CD14-positive monocyte (primary cell): ENCODE results near the gene ANKRD13B. TPM values are rescaled to one million over a fixed set of nuclear protein-coding genes. Genes with fewer than 3 reads are reported as not detected.
A peak's percentile ranks its signal among the peaks of the same experiment; 100 is the strongest.

ENCODE experiments used
- DNase-seq, 3 donors: peaks; one replicate each; pipeline ENCODE4 v3.0.0-alpha.2; 2011 to 2022
- H2AFZ ChIP-seq: 2 replicates; pipeline ENCODE4 v1.6.0; 2012; ENCODE audit warnings: mild to moderate bottlenecking, low read depth, low read length, inconsistent platforms; ENCODE audit not compliant: insufficient read depth, poor library complexity, severe bottlenecking
- H3K27ac ChIP-seq, 2 donors: 1 replicate in 1 of 2; 2 replicates in 1 of 2; pipeline ENCODE4 v1.5.1; 2012 to 2013; ENCODE audit warnings: low read length in 2 of 2, control low read depth in 1 of 2, inconsistent platforms in 1 of 2, low read depth in 1 of 2, mild to moderate bottlenecking in 1 of 2
- H3K27me3 ChIP-seq, 2 donors: one replicate each; pipeline versions ENCODE4 v1.6.0 to v1.6.1; 2011 to 2013; ENCODE audit warnings: low read length in 2 of 2; ENCODE audit not compliant: control insufficient read depth in 2 of 2, insufficient read depth in 2 of 2
- H3K36me3 ChIP-seq, 2 donors: replicated peaks in 1 of 2; 1 replicate in 1 of 2; 2 replicates in 1 of 2; pipeline versions ENCODE4 v1.5.1 to v1.6.1; 2012 to 2013; ENCODE audit warnings: low read length in 2 of 2, control low read depth in 1 of 2, inconsistent platforms in 1 of 2, mild to moderate bottlenecking in 1 of 2; ENCODE audit not compliant: insufficient read depth in 2 of 2, control insufficient read depth in 1 of 2
- H3K4me1 ChIP-seq, 2 donors: 1 replicate in 1 of 2; 2 replicates in 1 of 2; pipeline versions ENCODE4 v1.5.1 to v1.6.1; 2012 to 2013; ENCODE audit warnings: low read length in 2 of 2, control low read depth in 1 of 2, inconsistent platforms in 1 of 2, mild to moderate bottlenecking in 1 of 2, moderate library complexity in 1 of 2; ENCODE audit not compliant: insufficient read depth in 2 of 2, control insufficient read depth in 1 of 2
- H3K4me2 ChIP-seq: replicated peaks from 2 replicates; pipeline ENCODE3; 2012; ENCODE audit warnings: low read length, moderate library complexity, mild to moderate bottlenecking; ENCODE audit not compliant: poor library complexity, severe bottlenecking; ENCODE audit errors: extremely low read depth
- H3K4me3 ChIP-seq, 3 experiments: fragments of 200-600 bp in 1 of 3; sonication (generic) in 1 of 3; replicated peaks in 1 of 3; 1 replicate in 2 of 3; 2 replicates in 1 of 3; pipeline ENCODE4 v1.5.1; 2011 to 2013; ENCODE audit warnings: low read length in 3 of 3, mild to moderate bottlenecking in 3 of 3, control low read depth in 2 of 3, low read depth in 2 of 3, inconsistent platforms in 1 of 3, moderate library complexity in 1 of 3
- H3K79me2 ChIP-seq: 2 replicates; pipeline ENCODE4 v1.6.0; 2012; ENCODE audit warnings: mild to moderate bottlenecking, control low read depth, inconsistent platforms, low read length, moderate library complexity; ENCODE audit not compliant: insufficient read depth
- H3K9ac ChIP-seq: 2 replicates; pipeline ENCODE4 v1.6.0; 2017; ENCODE audit warnings: low read length, mild to moderate bottlenecking; ENCODE audit not compliant: insufficient read depth, poor library complexity, severe bottlenecking
- H3K9me3 ChIP-seq, 2 donors: replicated peaks in 1 of 2; 1 replicate in 1 of 2; 2 replicates in 1 of 2; pipeline versions ENCODE4 v1.5.1 to v1.6.1; 2012 to 2013; ENCODE audit warnings: low read length in 2 of 2, control low read depth in 1 of 2; ENCODE audit not compliant: control insufficient read depth in 1 of 2, insufficient read depth in 1 of 2
- H4K20me1 ChIP-seq: 2 replicates; pipeline ENCODE4 v1.6.0; 2012; ENCODE audit warnings: mild to moderate bottlenecking, low read length, control low read depth, moderate library complexity; ENCODE audit not compliant: insufficient read depth
- H3K27ac Mint-ChIP-seq, 7 donors: one replicate each; pipeline ENCODE4 v1.8.0; 2020; ENCODE audit warnings: mild to moderate bottlenecking in 7 of 7, mixed read lengths in 7 of 7, moderate library complexity in 6 of 7, inconsistent platforms in 2 of 7
- H3K27me3 Mint-ChIP-seq, 3 donors: one replicate each; pipeline ENCODE4 v1.8.0; 2021 to 2022; ENCODE audit warnings: low read depth in 3 of 3, mild to moderate bottlenecking in 3 of 3, mixed read lengths in 3 of 3, moderate library complexity in 3 of 3, inconsistent platforms in 1 of 3
- H3K36me3 Mint-ChIP-seq, 2 donors: one replicate each; pipeline ENCODE4 v1.8.0; 2020; ENCODE audit warnings: mixed read lengths in 2 of 2, inconsistent platforms in 1 of 2, mild to moderate bottlenecking in 1 of 2
- H3K4me1 Mint-ChIP-seq: one replicate; pipeline ENCODE4 v1.8.0; 2020; ENCODE audit warnings: mild to moderate bottlenecking, mixed read lengths
- H3K4me3 Mint-ChIP-seq, 2 donors: one replicate each; pipeline ENCODE4 v1.8.0; 2020; ENCODE audit warnings: mild to moderate bottlenecking in 2 of 2, mixed read lengths in 2 of 2, moderate library complexity in 1 of 2
- H3K9me3 Mint-ChIP-seq, 7 donors: one replicate each; pipeline ENCODE4 v1.8.0; 2020 to 2022; ENCODE audit warnings: mixed read lengths in 7 of 7, mild to moderate bottlenecking in 6 of 7, moderate library complexity in 6 of 7, inconsistent platforms in 2 of 7
- whole genome bisulfite sequencing: methylation state at CpG from one replicate; pipeline ENCODE4 v1.1.5; 2013; ENCODE audit warnings: missing lambda C conversion rate; ENCODE audit not compliant: insufficient coverage; 5-methylcytosine and 5-hydroxymethylcytosine counted together
- intact Hi-C, 2 donors: fragments of 100-400 bp; cut with micrococcal nuclease; formaldehyde crosslinking; loops; one replicate each; pipeline versions ENCODE4 v1.15.0 to v1.15.1; 2023
- polyA plus RNA-seq, 3 donors: library from polyadenylated mRNA; depleted of rRNA in 1 of 3; unstranded in 2 of 3; stranded (reverse) in 1 of 3; fragments of 300-500 nt in 2 of 3; fragments of >200 nt in 1 of 3; fragmentation: Illumina TruSeq in 2 of 3; gene quantifications; 1 replicate in 2 of 3; 2 replicates in 1 of 3; pipeline ENCODE4 v1.2.3, GENCODE V29; 2012 to 2021
- TF ChIP-seq, protein P1 (sequence below): fragments of 200-600 bp; IDR thresholded peaks from one replicate; pipeline ENCODE4 v1.8.0; 2022; ENCODE audit warnings: antibody characterized with exemption, mild to moderate bottlenecking

The ANKRD13B gene
- polyA plus RNA-seq, 3 donors = 0.37 TPM; not detected in 2

DNA sequence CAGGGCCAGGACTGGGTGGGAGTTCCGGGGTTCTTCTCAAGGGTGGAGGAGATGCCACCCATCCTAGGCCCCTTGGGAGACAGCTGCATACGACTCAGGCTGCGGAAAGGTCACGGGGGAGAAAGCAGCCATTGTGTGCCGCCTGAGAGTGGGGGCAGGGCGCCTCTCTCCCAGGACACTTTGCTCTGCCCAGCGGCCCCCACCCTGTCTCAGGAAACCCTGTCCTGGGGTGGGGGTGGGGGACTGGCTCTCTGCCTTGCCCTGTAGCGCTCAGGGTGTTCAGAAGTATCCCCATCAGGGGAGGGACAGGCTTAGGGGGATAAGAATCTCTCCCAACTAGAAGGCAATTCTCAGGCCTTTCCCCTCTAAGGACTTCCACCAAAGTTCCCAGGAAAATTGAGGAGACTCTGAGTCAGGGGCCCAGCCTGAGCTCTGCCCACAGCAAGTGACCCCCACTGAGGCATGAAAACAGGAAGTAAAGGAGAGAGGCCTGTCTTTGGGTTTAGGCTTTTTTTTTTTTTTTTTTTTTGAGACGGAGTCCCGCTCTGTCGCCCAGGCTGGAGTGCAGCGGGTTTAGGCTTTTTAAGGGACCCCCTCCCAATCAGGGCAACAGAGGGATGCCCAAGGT lies 8.4 kb upstream of the ANKRD13B start:
- Histone ChIP-seq H2AFZ (peak overlapping the region; percentile 69), H3K4me2 (peak overlapping the region; percentile 81), H3K4me3 (peak overlapping the region in 2 of 3 experiments; percentile 13 to 72), H3K36me3 (peaks cover 20 to 33% of the 10 kb centered on the region in 2 donors), H3K4me1 (peaks cover 50% of the 10 kb centered on the region in 2 donors), H3K27me3 (no peaks in the 10 kb centered on the region), H4K20me1 (peaks cover 80% of the 10 kb centered on the region), H3K9ac (peak overlapping the region; percentile 55), H3K27ac (peak overlapping the region in 1 of 2 donors; percentile 75), H3K9me3 (no peaks in the 10 kb centered on the region), H3K79me2 (peaks cover 63% of the 10 kb centered on the region)
- 78% methylated on average over 4 of the region's 12 CpGs for WGBS
- H3K27me3 Mint-ChIP-seq = peaks cover 0 to 2% (median 0%) of the 10 kb centered on the region in 3 donors
- peaks cover 22 to 40% of the 10 kb centered on the region in 2 donors for H3K36me3 Mint-ChIP-seq
- peak overlapping the region; percentile 64 to 82 for H3K4me3 Mint-ChIP-seq
- H3K4me1 Mint-ChIP-seq = peaks cover 52% of the 10 kb centered on the region
- H3K27ac Mint-ChIP-seq = peak overlapping the region in 4 of 7 donors; percentile 50 to 87 (median 66)
- TF ChIP-seq, protein P1, sequence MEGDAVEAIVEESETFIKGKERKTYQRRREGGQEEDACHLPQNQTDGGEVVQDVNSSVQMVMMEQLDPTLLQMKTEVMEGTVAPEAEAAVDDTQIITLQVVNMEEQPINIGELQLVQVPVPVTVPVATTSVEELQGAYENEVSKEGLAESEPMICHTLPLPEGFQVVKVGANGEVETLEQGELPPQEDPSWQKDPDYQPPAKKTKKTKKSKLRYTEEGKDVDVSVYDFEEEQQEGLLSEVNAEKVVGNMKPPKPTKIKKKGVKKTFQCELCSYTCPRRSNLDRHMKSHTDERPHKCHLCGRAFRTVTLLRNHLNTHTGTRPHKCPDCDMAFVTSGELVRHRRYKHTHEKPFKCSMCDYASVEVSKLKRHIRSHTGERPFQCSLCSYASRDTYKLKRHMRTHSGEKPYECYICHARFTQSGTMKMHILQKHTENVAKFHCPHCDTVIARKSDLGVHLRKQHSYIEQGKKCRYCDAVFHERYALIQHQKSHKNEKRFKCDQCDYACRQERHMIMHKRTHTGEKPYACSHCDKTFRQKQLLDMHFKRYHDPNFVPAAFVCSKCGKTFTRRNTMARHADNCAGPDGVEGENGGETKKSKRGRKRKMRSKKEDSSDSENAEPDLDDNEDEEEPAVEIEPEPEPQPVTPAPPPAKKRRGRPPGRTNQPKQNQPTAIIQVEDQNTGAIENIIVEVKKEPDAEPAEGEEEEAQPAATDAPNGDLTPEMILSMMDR = no peak
- peak in 2 of 3 donors; percentile 52 to 70 for DNase-seq
- H3K9me3 Mint-ChIP-seq = no peaks in the 10 kb centered on the region
- intact Hi-C loops = loop anchor here in 1 of 2 donors (5.0 to 10.0 kb wide), 2 partner anchors 340 to 508 kb away; no protein-coding TSS in a partner anchor

DNA sequence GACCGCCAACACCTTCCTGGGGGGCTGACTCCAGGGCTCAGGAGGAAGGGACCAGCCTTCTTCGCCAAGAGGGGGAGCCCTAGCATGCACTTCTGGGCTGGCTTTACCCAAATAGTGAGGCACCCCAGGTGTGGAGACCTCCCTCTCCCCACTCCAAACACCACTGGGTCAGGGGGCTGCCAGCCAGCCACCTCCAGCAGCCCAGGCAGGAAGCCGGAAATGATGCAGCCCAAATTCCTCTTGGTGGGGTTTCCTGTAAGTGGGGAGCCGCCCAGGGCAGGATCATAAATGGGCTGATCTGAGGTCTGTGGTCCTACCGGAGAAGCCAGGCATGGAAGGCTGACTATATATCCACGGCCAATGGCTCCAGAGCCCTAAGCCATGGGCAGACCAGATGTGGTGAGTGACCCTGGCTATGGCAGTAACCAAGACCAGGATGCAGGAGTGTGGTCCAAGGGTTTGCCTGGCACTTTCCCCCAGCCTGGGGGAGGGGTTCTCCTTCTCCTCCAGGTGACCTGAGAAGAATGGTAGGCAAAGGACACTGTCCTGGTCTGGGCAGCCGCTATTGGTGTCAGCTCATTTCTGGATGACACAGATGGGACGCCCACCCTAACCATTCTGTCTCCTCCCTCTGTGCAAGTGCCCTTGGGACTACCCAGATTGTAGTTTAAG lies 7.7 kb upstream of the ANKRD13B start:
- peak overlapping the region; percentile 81 for H3K4me2 ChIP-seq
- TF ChIP-seq, protein P1 = peak; percentile 43
- WGBS = 15% methylated on average over 4 of the region's 8 CpGs
- Mint-ChIP-seq H3K9me3 (no peaks in the 10 kb centered on the region), H3K4me3 (peak overlapping the region; percentile 64 to 82), H3K36me3 (peaks cover 17 to 34% of the 10 kb centered on the region in 2 donors), H3K4me1 (peaks cover 57% of the 10 kb centered on the region), H3K27me3 (peaks cover 0 to 2% (median 0%) of the 10 kb centered on the region in 3 donors), H3K27ac (peak overlapping the region in 6 of 7 donors; percentile 33 to 87 (median 59))
- H3K36me3 ChIP-seq = peaks cover 15 to 28% of the 10 kb centered on the region in 2 donors
- peak overlapping the region in 1 of 2 donors; percentile 75 for H3K27ac ChIP-seq
- H3K4me3 ChIP-seq = peak overlapping the region in 2 of 3 experiments; percentile 13 to 72
- H3K4me1 ChIP-seq = peaks cover 56 to 57% of the 10 kb centered on the region in 2 donors
- peaks cover 63% of the 10 kb centered on the region for H3K79me2 ChIP-seq
- peak in 2 of 3 donors; percentile 27 to 38 for DNase-seq
- no peaks in the 10 kb centered on the region for H3K27me3 ChIP-seq
- peak overlapping the region; percentile 55 for H3K9ac ChIP-seq
- peaks cover 73% of the 10 kb centered on the region for H4K20me1 ChIP-seq
- peak overlapping the region; percentile 69 for H2AFZ ChIP-seq
- H3K9me3 ChIP-seq = no peaks in the 10 kb centered on the region
- intact Hi-C loops = loop anchor here in 1 of 2 donors (10.0 kb wide), 1 partner anchor 340 kb away; no protein-coding TSS in a partner anchor
